ENCODE measurements around the gene BANF2.
"Not testable (repeated sequence)": the region's sequence is repeated elsewhere in the genome, so short reads cannot be mapped to it uniquely, and the experiment has no call there.

Gene BANF2

DNA sequence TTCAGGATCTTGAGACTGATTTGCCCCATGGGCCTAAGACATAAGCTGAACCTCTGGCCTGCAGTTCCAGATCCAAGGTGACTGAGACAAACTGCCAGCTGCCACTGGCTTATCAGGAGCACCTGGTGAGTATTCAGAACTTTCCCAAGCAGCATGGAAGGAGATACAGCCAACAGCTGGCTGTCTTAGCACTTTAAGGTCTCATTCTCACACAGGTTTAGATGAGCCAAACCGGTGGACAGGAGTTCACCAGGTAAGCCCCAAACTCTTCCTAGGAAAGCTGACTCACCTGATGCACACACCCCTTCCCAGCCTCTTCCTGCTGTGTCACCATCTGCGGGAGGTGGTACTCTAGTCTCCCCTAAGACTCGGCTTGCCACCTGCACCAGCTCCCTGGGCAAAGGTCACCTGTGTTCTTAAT, at the start of gene BANF2:
Gene BANF2, plus strand, starts transcription at position 36 of the 421 bp plus-strand sequence. CDS start 25,060 bp downstream, outside the sequence.
- Mint-ChIP-seq H3K9me3 (no peaks in the 10 kb centered on the region), H3K27me3 (no peaks in the 10 kb centered on the region), H3K27ac (no peak within 1 kb of the TSS), H3K4me1 (ENCODE audit: low read depth) (no peaks in the 10 kb centered on the region), H3K4me3 (no peak within 1 kb of the TSS), H3K36me3 (ENCODE audit: low read depth) (no peaks in the 10 kb centered on the region)
- no peak for DNase-seq

DNA sequence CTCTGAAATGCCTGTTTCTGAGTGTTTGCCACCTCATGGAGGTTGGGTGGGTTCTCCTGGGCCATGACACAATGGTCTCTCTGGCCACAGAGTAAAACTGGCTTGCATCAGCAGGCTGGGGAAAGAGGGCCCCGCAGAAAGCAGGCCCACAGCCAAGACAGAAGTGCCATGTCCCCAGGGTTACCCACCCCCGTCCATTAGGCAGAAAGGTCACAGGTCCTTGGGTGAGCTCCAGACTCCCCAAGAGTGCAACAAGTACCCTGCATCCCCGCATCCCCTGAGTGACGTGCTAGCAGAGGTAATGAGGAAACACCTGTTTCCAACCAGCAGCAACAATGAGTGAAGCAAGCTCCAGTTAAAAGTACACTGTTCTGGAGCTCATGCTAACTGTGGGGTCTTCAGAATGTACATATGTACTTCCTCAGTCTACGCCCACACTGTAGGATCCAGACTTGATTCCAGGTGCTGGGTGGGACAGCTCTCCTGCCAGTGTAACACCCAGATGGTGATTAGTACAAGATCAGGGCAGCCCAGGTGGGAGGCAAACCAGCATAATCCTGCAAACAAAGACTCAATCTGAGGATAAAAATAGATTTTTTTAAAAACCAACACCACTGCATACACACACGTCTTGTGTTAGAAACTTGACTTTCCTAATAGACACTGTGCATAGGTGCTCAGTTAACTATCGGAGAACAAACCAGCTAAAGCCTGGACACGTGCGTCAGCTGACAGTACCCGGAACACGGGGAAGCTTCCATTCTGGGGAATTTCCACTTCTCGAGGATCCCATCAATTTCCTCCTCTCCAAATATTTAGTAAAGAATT, 49.3 kb upstream of the BANF2 start:
- Mint-ChIP-seq H3K4me3 (no peak overlapping the region), H3K36me3 (ENCODE audit: low read depth) (peaks cover 7% of the 10 kb centered on the region), H3K9me3 (no peaks in the 10 kb centered on the region), H3K4me1 (ENCODE audit: low read depth) (peaks cover 11% of the 10 kb centered on the region), H3K27me3 (no peaks in the 10 kb centered on the region), H3K27ac (no peak overlapping the region)
- DNase-seq = no peak

DNA sequence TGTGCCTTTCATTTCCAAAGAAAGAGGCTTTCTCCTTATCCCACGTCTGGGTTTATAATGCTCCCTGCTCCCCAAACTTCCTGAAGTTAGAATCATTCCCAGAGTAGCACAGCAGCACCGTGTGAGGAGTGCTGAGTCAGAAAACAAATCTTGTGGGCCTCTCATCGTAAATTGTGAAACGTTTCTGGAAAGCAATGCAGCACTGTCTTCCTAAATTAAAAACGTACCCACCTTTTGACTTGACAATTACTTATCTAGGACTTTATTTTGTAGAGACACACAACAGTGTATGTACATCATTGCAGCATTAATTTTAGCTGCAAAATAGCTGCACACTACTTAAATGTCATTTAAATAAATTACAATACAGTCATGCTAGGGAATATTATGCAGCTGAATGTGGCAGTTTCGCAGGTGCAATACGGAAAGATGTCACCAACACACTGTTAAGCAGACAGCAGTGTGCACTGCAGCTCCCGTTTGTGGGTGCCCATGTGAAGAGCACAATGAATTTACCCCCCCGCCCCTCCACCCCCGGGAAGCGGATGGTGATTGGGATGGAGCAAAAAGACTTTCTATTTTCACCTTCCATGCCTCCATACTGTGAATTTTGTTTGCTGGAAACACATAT, 48.5 kb upstream of the BANF2 start:
- Mint-ChIP-seq H3K4me3 (no peak overlapping the region), H3K27ac (no peak overlapping the region), H3K27me3 (no peaks in the 10 kb centered on the region), H3K4me1 (ENCODE audit: low read depth) (peaks cover 15% of the 10 kb centered on the region), H3K9me3 (no peaks in the 10 kb centered on the region), H3K36me3 (ENCODE audit: low read depth) (peaks cover 7% of the 10 kb centered on the region)
- no peak for DNase-seq

DNA sequence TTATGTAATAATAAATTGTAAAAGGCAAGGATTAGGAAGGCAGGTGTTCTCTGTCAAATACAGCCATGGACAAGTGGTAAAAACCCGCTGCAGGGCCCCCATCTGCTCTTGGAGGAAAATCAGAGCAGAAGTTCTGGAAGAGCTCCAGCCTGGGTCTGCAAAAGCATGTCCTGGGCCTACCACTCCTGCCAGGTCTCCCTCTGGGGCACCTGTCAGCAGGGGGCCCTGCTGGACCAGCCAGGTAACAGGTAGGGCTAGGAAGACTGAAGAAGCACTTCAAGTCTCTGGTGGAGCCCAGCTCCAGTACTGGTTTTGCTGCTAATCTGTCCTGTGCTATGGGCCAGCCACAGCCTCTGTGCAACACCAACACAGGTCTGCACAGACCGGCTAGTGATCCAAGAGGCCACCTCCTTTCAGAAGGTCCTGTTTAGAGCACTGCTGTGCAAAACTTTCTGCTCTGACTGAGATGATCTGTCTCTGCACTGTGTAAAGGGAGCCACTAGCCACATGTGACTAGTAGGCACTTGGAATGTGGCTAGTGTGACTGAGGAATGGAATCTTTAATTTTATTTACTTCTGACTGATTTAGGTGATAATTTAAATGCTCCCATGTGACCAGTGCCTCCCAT, 47.9 kb upstream of the BANF2 start:
- Mint-ChIP-seq H3K4me1 (ENCODE audit: low read depth) (peaks cover 15% of the 10 kb centered on the region), H3K4me3 (no peak overlapping the region), H3K36me3 (ENCODE audit: low read depth) (peaks cover 9% of the 10 kb centered on the region), H3K9me3 (no peaks in the 10 kb centered on the region), H3K27ac (no peak overlapping the region), H3K27me3 (no peaks in the 10 kb centered on the region)
- no peak for DNase-seq

DNA sequence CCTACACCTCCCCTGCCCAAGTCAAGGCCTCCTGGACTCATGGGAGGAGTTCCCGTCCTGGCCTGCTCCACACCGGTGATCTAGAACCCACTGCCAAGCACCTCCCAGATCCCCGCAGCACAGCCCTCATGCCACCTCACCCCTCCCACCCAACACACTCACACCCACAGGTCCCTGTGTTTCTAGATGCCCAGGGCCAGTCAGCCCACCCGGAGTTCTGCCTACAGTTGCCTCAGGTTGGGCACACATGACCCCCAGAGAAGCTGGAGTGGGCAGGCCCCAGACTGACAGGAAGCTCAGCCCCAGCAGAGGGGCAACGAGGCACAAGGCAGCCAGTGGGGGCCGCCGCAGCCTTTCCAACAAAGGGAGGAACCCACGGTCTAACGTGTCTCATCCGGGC, 47.4 kb upstream of the BANF2 start:
- Mint-ChIP-seq H3K4me1 (ENCODE audit: low read depth) (peaks cover 15% of the 10 kb centered on the region), H3K27me3 (no peaks in the 10 kb centered on the region), H3K27ac (no peak overlapping the region), H3K4me3 (no peak overlapping the region), H3K9me3 (no peaks in the 10 kb centered on the region), H3K36me3 (ENCODE audit: low read depth) (peaks cover 12% of the 10 kb centered on the region)
- DNase-seq = no peak

DNA sequence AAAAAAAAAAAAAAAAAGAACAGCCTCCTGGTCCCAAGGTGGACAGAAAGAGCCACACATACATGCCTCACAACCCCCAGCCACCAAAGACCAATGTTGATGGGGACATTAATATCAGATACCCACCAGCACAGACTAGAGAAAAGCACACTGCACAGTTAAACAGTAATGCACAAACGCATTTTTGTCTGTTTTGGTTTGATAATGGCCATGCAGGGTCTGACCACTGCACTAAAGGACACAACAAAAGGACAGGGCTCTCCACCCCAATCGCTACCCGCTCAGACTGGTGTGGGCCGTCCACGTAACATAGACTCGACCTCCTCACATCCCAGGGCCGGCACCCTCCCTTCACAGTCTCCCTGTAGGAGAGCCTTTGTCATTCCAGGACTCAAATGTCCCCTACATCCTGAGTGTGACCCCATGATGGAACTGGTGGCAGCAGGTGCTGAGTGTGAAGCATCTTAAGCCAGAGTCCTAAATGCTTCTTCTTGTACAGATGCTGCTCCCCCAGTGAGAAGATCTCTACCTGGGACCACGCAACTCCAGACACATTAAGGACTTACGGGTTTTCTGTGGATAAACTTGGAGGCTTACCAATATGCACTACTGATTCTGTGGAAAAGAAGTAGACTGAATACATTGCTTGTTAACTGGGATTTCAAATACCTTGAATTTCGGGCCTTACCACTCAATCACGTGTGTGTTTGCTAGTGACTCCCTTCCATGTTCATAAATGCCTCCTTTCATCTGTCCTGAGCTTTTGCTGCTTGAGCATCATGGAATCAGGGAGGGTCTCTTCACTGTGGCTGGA, 45.7 kb upstream of the BANF2 start:
- no peak overlapping the region for H3K4me3 Mint-ChIP-seq
- H3K27ac Mint-ChIP-seq = no peak overlapping the region
- no peak for DNase-seq

DNA sequence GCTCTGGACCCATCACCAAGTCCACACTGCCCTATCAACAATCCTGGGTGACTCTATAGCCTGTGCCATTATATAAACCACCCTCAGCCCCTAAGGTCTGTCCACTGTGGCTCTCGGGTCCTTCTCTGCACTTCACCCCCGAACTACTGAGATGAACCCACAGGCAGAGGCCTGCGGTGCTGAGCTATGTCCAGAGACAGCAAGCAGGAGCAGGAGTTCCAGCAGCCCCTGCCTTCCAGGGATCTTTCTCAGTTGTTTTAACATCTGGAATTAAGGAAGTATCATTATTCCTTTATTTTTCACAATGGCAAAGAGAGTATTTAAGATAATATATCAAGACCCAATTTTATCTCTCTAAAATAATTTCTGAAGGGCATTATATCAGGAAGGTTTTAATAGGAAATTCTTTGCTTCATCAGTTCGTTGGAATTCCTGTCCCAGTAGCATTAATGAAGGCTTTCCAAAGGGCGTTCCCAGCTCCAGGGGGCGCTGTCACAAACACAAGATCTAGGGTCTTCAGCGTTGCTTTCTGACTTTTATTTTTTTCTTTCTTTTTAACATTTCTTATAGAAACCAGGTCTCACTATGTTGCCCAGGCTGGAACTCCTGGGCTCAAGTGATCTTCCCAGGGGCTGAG, 45.0 kb upstream of the BANF2 start:
- Mint-ChIP-seq H3K27ac (no peak overlapping the region), H3K4me3 (no peak overlapping the region), H3K36me3 (ENCODE audit: low read depth) (peaks cover 22% of the 10 kb centered on the region), H3K9me3 (no peaks in the 10 kb centered on the region), H3K27me3 (no peaks in the 10 kb centered on the region), H3K4me1 (ENCODE audit: low read depth) (peaks cover 10% of the 10 kb centered on the region)
- no peak for DNase-seq

More for the DNA sequence above, 45.7 kb upstream of the BANF2 start:
- Mint-ChIP-seq H3K4me1 (ENCODE audit: low read depth) (peaks cover 13% of the 10 kb centered on the region), H3K9me3 (no peaks in the 10 kb centered on the region), H3K36me3 (ENCODE audit: low read depth) (peaks cover 22% of the 10 kb centered on the region), H3K27me3 (no peaks in the 10 kb centered on the region)

DNA sequence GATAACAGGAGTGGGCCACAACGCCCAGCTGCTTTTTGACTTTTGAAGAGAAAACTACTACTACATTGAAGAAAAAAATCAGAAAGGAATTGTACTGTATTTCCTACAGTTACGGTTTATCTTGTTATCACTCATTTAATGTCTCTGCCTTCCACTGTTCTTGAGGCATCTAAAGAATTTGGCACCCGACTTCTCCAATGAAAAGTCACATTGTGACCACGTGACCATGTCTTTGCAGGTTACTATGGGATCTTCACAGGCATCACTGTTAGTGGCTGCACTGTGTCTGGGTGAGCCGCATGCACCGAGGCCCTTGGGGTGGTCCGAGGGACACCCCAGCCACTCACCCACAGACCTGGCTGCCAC, 44.5 kb upstream of the BANF2 start:
- no peak for DNase-seq
- no peaks in the 10 kb centered on the region for H3K9me3 Mint-ChIP-seq
- H3K27ac Mint-ChIP-seq = no peak overlapping the region
- no peak overlapping the region for H3K4me3 Mint-ChIP-seq
- peaks cover 24% of the 10 kb centered on the region for H3K36me3 Mint-ChIP-seq (ENCODE audit: low read depth)
- H3K27me3 Mint-ChIP-seq = no peaks in the 10 kb centered on the region
- H3K4me1 Mint-ChIP-seq (ENCODE audit: low read depth) = peaks cover 10% of the 10 kb centered on the region

DNA sequence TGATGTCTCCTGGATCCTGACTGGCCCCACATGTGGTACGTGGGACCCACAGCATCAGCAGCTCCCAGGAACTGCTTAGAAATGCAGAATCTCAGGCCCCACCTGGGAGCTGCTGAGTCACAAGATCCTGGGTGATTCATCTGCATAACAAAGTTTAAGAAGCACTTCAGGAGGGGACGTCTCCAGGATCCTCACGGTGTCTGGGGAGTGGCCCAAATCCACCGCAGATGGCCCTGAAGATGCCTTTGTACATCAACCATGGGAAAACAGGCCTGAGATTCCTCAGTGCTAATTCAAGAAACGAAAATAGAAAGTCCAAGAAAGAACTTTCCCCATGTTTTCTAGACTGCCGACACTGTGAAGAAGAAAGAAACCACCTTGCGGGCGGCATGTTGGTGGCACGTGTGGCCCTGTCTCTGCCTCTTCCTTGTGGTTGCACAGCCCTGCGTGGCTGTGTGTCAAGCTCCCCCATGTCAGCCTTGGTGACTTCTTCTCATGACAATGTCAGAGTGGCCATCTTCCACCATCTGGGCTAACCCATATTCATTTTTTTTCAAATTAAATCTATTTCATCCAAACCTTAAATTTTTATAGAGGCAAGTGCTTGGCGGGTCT, 43.8 kb upstream of the BANF2 start:
- Mint-ChIP-seq H3K9me3 (no peaks in the 10 kb centered on the region), H3K4me1 (ENCODE audit: low read depth) (peaks cover 10% of the 10 kb centered on the region), H3K4me3 (no peak overlapping the region), H3K36me3 (ENCODE audit: low read depth) (peaks cover 30% of the 10 kb centered on the region), H3K27ac (no peak overlapping the region), H3K27me3 (no peaks in the 10 kb centered on the region)
- DNase-seq = no peak

DNA sequence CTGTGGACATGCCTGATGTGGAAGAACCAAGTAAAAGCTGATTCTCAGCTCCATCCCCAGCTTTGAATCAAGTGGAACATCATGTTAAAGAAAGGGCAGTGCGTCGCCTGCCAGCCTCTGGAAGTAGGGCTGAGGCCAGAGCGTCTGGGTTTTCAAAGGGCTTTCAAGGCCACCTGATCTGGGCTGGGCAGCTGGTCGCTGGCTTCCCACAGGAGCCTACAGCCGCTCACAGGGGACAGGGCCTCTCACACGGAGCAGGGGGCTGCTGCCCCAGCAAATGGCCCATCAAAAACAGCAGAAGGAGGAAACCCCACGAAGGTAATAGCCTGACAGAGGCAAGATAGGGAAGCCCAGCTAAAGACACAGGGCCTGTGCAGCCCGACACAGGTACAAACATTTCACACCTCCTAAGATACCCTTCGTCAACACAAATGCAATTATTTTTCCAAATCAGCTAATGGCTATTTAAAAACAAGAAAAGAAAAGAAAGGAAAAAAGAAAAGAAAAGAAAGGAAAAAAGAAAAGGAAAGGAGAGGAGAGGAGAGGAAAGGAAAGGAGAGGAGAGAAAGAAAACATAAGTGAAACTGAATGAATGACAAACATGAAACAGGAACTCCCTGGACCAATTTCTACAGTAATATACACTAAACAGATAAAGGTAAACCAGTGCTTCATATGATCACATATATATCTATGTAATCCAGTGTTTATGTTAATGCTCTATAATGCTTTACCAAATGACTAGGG, 42.5 kb upstream of the BANF2 start:
- Mint-ChIP-seq H3K9me3 (no peaks in the 10 kb centered on the region), H3K4me3 (no peak overlapping the region), H3K27ac (no peak overlapping the region), H3K27me3 (no peaks in the 10 kb centered on the region), H3K4me1 (ENCODE audit: low read depth) (peaks cover 13% of the 10 kb centered on the region), H3K36me3 (ENCODE audit: low read depth) (peaks cover 30% of the 10 kb centered on the region)
- DNase-seq = no peak

DNA sequence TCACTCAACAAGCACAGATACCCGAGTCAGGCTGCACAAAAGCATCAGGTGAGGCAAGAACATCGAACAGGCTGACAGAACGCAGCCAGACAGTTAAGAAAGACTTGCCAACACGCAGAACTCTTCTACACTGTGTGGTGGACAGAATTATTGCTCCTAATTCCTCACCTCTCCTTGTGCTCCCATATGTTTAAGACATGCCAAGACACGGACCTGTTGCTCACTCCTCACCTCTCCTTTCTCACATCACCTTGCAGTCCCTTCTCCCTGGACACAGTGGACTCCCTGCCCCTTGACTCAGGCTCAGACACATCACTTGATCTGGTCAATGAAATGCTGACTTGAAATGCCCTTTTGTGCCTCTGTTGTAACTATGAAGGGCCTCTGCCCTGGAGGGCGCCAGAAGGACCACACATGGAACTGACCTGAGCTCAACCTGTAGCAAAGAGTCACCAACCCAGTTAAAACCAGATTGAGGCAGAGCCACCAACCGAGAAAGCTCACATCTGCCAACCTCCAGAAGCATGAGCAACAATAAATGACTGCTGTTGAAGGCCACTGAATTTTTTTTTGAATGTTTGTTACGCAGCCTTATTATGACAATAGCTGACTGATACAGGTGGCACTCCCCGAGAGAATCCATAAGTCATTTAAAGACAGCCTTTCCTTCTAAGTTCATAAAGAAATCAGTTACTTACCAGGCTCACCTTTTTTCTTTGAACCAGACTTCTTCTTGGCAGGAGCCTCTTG, 41.7 kb upstream of the BANF2 start:
- H3K36me3 Mint-ChIP-seq (ENCODE audit: low read depth) = peaks cover 30% of the 10 kb centered on the region
- H3K4me3 Mint-ChIP-seq = no peak overlapping the region
- H3K27ac Mint-ChIP-seq = no peak overlapping the region
- no peak for DNase-seq
- no peaks in the 10 kb centered on the region for H3K9me3 Mint-ChIP-seq
- H3K27me3 Mint-ChIP-seq = no peaks in the 10 kb centered on the region
- peaks cover 20% of the 10 kb centered on the region for H3K4me1 Mint-ChIP-seq (ENCODE audit: low read depth)

DNA sequence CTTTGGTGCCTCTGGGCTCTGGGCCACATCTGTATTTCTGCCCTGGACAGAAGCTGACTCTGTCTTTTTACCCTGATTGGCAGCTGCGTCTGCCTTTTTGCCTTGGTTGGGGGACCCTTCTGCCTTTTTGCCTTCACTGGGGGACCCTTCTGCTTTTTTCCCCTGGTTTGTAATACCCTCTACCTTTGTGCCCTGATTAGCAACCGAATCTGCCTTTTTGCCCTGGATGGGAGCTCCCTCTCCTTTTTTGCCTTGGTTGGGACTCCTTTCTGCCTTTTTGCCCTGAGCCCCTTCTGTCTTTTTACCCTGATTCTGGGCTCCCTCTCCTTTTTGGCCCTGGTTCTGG, 41.1 kb upstream of the BANF2 start:
- no peaks in the 10 kb centered on the region for H3K9me3 Mint-ChIP-seq
- H3K4me3 Mint-ChIP-seq = no peak overlapping the region
- no peak for DNase-seq
- no peak overlapping the region for H3K27ac Mint-ChIP-seq
- H3K36me3 Mint-ChIP-seq (ENCODE audit: low read depth) = peaks cover 30% of the 10 kb centered on the region
- H3K27me3 Mint-ChIP-seq = no peaks in the 10 kb centered on the region
- peaks cover 26% of the 10 kb centered on the region for H3K4me1 Mint-ChIP-seq (ENCODE audit: low read depth)

DNA sequence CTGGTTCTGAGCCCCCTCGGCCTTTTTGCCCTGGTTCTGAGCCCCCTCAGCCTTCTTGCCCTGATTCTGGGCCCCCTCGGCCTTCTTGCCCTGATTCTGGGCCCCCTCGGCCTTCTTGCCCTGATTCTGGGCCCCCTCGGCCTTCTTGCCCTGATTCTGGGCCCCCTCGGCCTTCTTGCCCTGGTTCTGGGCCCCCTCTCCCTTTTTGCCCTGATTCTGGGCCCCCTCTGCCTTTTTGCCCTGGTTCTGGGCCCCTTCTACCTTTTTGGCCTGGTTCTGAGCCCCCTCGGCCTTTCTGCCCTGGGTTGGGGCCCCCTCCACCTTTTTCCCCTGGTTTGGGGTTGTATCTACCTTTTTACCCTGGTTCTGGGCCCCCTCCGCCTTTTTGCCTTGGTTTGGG, 40.4 kb upstream of the BANF2 start:
- not testable (repeated sequence) for H3K27ac Mint-ChIP-seq, DNase-seq, H3K27me3 Mint-ChIP-seq, H3K4me3 Mint-ChIP-seq, H3K9me3 Mint-ChIP-seq
- Mint-ChIP-seq H3K36me3 (ENCODE audit: low read depth) (peaks cover 26% of the 10 kb centered on the region), H3K4me1 (ENCODE audit: low read depth) (peaks cover 33% of the 10 kb centered on the region)

All from activated T-cell treated with anti-CD3 and anti-CD28 coated beads, Interleukin-2, amount 50 U/mL, for 24 hours (primary cell).